Panc1 (cell line): ENCODE results near the gene GAS7.

Experiments
- POLR2AphosphoS5 ChIP-seq: IDR thresholded peaks from 2 replicates; pipeline ENCODE4 v1.6.1; 2012; ENCODE audit warnings: mild to moderate bottlenecking, low read depth, low read length, moderate library complexity
- REST ChIP-seq, 2 experiments: IDR thresholded peaks; 2 replicates each; pipeline ENCODE4 v1.6.1; 2011 to 2012; ENCODE audit warnings: low read depth in 2 of 2, control low read depth in 1 of 2, low read length in 1 of 2, mild to moderate bottlenecking in 1 of 2, moderate library complexity in 1 of 2; ENCODE audit not compliant: insufficient read depth in 1 of 2
- TCF7L2 ChIP-seq: IDR thresholded peaks from 2 replicates; pipeline ENCODE4 v1.6.1; 2011; ENCODE audit warnings: mild to moderate bottlenecking, low read depth, low read length, inconsistent platforms
- TF ChIP-seq, protein P1 (sequence below): fragments of 450-650 bp; IDR thresholded peaks from 2 replicates; pipeline ENCODE4 v1.5.1; 2017; ENCODE audit warnings: mild to moderate bottlenecking

GRCh38 chr17:9875441-9875840, 323.0 kb downstream of the GAS7 start:
- TF ChIP-seq, protein P1, sequence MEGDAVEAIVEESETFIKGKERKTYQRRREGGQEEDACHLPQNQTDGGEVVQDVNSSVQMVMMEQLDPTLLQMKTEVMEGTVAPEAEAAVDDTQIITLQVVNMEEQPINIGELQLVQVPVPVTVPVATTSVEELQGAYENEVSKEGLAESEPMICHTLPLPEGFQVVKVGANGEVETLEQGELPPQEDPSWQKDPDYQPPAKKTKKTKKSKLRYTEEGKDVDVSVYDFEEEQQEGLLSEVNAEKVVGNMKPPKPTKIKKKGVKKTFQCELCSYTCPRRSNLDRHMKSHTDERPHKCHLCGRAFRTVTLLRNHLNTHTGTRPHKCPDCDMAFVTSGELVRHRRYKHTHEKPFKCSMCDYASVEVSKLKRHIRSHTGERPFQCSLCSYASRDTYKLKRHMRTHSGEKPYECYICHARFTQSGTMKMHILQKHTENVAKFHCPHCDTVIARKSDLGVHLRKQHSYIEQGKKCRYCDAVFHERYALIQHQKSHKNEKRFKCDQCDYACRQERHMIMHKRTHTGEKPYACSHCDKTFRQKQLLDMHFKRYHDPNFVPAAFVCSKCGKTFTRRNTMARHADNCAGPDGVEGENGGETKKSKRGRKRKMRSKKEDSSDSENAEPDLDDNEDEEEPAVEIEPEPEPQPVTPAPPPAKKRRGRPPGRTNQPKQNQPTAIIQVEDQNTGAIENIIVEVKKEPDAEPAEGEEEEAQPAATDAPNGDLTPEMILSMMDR = no peak
- TF ChIP-seq REST (IDR thresholded peaks at IDR 0.05; ENCODE audit: insufficient read depth in 1 of 2, low read depth in 2 of 2, low read length in 1 of 2) (no peak), POLR2AphosphoS5 (no peak), TCF7L2 (no peak)
